Measurements from ENCODE around the gene DARS2.
A peak's percentile ranks its signal among the peaks of the same experiment; 100 is the strongest.
"Not testable (repeated sequence)": the region's sequence is repeated elsewhere in the genome, so short reads cannot be mapped to it uniquely, and the experiment has no call there.

Gene DARS2, protein sequence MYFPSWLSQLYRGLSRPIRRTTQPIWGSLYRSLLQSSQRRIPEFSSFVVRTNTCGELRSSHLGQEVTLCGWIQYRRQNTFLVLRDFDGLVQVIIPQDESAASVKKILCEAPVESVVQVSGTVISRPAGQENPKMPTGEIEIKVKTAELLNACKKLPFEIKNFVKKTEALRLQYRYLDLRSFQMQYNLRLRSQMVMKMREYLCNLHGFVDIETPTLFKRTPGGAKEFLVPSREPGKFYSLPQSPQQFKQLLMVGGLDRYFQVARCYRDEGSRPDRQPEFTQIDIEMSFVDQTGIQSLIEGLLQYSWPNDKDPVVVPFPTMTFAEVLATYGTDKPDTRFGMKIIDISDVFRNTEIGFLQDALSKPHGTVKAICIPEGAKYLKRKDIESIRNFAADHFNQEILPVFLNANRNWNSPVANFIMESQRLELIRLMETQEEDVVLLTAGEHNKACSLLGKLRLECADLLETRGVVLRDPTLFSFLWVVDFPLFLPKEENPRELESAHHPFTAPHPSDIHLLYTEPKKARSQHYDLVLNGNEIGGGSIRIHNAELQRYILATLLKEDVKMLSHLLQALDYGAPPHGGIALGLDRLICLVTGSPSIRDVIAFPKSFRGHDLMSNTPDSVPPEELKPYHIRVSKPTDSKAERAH

DNA sequence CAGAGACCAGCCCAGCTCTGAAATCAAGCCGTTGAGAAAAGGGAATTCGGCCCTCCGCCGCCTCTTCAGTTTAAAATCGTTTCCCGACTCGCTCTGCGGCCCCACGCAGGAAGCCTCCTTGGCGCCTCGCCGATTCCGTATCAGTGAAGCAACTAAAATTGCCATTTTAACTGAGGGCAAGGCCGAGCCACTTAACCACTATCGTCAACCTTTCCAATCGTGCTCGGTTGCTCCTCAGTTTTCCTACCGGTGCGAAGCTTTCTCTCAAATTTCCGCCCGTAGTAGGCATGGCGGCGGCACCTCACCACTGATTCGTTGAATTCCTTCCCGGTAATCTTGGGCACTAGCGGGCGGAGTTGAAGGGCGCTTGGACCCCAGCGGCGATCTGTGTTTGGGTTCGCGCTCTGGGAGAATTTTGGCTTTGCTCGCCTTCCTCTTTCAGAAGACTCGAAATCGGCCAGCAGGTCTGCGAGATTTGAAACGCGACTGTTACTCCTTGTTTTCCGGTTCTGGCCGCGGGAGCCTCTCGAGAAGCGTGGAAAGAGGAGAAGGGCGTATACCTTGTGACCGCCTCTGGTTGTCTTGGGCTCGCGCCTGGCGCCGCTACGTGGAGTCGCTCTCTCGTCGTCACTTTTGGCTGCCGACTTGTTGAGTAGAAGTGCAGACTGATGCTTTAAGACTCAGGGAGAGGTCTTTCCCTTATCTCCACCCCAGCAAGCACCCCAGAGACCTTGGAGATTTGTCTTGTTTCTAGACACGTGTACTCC, at the start of gene DARS2, which contains the start of gene CENPL:
Gene DARS2, plus strand, starts transcription at position 359 of the 767 bp plus-strand sequence. CDS start 557 bp downstream, outside the sequence.
Gene CENPL, minus strand, starts transcription at position 569 of the 767 bp plus-strand sequence. CDS start 13,584 bp downstream, outside the sequence.
- peak; percentile 98 for DNase-seq

DNA sequence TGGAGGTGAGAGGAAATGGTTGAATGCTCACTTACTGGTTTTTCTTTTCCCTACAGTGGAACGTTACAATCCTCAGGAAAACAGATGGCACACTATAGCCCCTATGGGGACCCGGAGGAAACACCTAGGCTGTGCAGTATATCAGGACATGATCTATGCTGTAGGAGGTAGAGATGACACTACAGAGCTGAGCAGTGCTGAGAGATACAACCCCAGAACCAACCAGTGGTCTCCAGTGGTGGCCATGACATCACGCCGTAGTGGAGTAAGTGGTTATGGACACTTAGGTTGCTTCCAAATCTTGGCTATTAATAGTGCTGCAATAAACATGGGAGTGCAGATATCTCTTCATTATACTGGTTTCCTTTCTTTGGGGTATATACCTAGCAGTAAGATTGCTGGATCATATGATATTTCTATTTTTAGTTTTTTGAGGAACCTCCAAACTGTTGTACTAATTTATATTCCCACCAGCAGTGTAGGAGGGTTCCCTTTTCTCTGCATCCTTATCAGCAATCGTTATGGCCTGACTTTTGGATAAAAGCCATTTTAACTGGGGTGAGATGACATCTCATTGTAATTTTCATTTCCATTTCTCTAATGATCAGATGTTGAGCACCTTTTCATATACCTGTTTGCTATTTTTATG, 48.8 kb upstream of the DARS2 start:
- no peak for DNase-seq

DNA sequence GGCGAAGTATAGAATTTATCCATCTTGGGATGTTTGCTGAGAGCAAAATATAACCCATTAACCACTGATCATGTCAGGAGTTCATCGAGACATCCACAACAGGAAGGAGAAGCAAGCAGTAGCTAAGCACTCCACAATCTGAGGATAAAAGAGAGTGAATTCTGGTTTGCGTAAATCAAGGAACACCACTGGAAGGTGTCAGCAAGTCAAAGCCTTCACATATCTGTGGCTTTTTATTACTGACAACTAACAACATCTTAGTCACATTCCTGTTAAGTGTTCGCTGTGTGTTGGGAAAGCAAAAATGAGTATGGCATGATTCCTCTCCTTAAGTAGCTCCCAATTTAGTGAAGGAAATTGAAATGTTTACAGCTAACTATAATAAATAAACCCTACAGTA, 44.5 kb upstream of the DARS2 start:
- no peak for DNase-seq

DNA sequence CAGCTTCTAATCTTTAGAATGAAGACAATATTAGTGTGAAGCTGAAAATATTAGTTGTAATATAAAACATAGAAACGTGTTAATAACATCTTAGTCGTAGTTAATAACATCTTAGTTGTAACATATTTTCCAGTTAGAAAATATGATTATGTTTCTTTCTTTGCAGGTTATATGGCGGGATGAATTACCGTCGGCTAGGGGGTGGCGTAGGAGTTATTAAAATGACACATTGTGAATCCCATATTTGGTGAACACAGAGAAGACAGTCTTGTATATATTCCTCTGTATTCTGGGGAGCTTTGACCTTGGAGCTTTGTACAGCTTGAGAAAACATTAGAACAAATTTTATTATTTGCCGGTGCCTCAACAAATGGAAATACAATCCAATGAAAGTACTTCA, 39.5 kb upstream of the DARS2 start:
- no peak for DNase-seq

DNA sequence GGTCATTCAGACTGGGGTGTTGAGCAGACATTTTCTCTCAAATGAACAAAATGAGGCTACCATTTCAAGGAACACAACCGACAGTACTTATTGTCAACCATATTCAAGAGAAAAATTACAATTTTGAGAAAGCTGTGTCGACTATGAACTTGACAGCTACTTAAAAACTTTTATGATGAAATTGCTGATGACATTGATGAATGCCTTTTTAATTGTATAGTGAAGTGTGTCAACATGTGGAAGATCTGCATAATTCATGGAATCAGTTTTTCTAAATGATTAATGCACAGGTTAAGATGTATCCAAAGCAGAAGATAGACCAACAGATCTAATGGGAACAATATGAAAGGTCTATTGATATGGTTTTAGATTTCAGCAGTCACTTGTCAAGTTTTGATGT, 34.6 kb upstream of the DARS2 start:
- no peak for DNase-seq

DNA sequence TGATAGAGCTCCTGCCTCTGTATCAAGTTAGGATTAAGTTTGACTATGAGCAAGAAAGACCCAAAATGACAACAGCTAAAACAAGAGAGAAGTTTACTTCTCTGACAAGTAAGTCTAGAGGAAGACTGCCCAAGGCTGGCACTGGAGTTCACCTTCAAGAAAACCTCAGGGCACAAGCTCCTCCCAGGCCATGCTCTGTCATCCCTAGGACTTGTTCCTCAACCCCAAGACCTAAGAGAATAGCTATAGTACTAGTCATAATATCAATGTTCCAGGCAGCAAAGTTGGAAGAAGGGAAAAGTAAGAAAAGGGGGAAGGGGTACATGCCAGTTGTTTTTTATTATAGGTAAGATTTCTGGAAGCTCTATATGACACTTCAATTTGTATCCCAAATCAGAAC, 26.4 kb upstream of the DARS2 start:
- DNase-seq: no peak

DNA sequence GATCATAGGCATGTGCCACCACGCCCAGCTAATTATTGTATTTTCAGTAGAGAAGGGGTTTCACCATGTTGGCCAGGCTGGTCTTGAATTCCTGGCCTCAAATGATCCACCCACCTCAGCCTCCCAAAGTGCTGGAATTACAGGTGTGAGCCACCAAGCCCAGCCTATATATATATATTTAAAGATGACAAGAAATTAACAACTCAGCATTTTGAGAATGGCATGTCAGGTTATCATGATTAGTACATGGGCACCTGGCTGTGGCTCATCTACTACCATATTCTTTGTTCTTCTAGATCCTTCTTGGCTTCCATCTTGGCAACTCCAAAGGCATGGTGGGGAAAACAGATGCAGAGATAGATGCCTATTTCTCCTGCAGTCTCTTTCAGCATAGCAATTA, 24.5 kb upstream of the DARS2 start:
- not testable (repeated sequence) for DNase-seq

DNA sequence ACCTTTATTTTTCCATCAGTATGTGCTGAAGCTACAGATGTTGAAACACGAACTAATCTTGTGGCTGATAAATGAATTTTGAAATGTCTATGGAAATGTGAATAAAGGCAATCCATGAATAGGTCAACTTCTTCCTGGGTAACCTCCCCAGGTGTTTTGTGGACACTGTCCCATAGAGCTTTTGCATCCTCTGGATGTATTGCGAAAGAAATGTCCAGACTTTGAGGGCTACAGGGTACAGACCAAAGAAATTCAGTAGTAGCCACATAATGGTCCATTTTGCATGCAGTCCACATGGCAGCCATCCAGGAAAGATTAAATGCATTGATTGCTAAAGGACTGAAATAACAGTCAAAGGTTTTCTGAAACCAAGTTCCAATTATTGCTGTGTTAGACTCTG, 21.5 kb upstream of the DARS2 start:
- no peak for DNase-seq

DNA sequence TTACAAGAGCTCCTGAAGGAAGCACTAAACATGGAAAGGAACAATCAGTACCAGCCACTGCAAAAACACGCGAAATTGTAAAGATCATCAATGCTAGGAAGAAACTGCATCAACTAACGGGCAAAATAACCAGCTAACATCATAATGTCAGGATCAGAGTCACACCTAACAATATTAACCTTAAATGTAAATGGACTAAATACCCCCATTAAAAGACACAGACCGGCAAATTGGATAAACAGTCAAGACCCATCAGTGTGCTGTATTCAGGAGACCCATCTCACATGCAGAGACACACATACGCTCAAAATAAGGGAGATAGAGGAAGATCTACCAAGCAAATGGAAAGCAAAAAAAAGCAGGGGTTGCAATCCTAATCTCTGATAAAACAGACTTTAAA, 10.8 kb upstream of the DARS2 start:
- DNase-seq: not testable (repeated sequence)

DNA sequence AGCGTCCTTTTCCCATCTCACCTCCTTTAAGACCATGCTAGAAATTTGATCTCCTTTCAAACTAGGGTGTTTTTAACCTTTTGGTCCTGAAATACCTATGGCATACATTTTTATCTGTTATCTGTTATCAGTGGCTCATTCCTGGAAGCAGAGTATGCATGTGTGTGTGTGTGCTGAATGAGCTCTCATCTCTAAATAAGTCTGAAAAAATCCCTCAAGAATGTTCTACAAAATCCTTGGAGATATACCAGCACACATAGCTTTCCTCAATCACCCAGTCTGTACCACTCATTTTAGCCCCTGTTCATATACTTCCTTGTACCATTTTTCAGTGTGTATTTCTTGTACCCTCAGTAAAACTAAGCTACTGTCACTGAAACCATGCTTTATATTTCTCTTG, 6.0 kb upstream of the DARS2 start:
- DNase-seq: no peak

DNA sequence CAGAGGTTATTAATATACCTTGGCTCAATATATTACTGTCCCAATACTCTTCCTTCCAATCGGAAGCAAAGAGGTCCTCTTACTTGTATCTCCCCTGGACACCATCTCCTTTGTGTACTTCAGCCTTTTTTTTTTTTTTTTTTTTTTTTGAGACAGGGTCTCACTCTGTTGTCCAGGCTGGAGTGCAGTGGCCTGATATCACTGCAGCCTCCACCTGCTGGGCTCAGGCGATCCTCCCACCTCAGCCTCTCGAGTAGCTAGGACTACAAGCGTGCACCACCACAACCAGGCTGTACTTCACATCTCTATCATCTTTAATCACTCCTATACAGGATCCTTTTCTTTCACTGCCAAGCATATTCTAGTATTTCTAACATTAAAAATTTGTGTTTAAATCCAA, 2.8 kb upstream of the DARS2 start:
- DNase-seq: no peak

DNA sequence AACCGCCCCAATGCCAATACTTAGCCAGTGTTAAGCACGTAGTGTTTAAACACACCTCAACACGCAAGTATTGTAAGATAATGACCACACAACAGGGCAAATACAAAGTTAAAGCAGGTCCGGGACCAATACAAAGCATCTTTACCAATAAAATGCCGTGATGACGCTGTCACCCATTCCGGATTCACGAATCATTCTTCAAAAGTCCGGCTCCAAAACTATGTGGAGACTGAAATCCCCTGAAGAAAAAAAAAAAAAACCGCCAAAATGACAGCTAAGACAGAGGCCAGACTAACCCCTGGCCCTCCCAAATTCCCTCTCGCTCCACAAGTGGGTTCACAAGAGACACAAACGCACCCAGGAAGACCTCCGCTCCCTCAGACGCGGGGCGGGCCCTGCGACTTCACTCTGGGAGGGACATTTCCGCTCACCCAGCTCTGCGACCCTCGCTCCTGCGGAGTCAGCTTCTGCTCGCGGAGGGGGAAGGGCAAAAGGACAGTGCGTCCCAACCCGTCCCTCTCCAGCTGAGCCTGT, 625 bp upstream of the DARS2 start:
- no peak for DNase-seq

DNA sequence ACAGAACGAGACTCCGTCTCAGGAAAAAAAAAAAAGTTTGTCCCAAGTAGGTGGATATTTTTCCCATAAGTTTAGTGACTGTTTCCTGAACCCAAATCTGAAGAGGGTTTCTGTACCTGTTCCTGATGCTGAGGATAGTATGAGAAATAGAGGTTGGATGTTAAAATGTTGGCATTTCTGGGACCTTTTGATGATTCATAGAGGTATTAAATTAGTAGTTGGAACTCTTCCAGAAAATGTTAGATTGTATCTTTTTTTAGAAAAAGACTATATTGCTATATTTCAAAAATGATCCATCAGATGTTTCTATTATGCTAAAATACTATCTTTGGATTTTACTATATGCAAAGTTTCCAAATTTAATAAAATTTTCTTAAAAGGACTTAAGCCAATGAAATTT, 3.1 kb downstream of the DARS2 start:
- DNase-seq: no peak

DNA sequence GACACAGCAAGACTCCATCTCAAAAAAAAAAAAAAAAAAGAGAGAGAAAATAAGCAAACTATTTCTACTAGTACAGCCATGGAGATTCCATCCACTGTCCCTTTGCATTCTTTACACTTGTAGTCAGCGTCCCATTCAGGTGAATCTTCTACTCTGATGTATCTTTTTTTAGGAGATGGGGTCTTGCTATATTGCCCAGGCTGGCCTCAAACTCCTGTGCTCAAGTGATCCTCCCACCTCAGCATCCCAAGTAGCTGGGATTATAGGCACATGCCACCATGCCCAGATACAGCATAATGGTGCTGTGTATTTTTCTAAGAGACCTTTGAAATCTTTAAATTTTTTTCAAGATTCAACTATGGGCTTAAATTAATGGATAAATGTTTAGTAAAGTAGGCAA, 8.3 kb downstream of the DARS2 start:
- no peak for DNase-seq

DNA sequence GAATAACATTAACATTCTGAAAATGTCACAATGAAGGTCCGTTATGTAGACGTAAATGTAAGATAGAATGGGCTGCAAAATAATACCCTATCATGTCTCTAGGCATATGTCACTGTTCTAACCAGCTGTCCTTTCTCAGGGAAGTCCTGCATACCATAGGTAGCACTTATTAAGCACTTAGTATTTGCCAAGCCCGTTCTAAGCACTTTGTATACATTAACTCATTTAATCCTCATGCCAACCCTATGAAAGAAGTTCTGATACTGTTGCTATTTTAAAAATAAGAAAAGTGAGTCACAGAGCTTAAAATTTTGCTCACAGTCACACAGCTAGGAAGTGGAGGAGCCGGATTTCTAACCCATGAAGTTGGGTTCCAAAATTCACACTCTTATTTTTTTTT, 27.6 kb downstream of the DARS2 start:
- no peak for DNase-seq

DNA sequence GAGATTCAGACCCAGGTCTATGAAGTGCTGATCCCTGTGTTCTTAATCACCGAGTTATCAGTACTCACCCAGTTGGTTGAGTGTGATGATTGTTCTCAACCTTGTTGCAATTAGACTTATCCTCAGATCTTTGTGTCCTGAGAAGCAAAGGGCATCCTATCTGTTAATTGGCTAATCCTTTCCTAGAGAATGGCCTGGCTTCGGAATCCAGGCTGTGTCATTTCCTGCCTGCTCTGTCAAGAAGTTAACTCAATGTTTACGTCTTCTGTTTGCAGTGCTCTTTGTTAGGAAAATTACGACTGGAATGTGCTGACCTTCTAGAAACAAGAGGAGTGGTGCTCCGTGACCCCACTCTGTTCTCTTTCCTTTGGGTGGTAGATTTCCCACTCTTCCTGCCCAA, 28.6 kb downstream of the DARS2 start:
- DNase-seq: no peak

DNA sequence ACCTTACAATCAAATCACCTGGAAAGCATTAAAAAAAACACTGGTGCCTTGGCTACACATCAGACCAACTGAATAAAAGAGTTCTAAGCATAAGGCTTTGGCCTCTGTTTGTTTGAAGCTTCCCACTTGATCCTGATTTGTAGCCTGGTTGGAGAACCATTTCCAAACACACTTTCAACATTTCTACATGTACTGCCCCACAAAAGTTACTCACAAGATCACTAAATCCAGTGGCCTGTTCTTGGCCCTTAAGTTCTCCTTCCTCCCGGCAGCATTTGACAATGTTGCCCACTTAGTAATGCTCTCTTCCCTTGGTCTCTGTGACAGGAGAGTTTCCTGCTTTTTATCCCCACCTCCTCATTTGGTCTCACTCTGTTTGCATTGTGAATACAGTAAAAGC, 31.5 kb downstream of the DARS2 start:
- no peak for DNase-seq

DNA sequence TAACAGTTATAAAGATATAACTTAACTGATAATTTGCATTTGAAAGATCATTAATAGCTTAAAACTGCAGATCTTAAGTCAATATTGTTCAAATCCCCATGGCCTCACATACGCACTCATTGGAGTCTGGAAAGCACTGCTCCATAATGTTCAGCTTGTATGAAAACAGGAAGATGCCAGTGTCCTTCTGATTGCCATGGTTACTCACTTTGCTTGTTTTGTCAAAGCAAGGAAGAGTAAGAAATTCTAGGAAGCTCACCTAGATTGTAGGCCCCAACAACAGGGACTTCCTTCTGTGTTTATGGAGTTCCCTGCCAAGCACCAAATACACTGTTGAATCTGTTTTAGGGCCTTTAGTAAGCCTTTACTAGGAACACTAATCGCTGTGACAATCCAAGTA, 32.4 kb downstream of the DARS2 start:
- no peak for DNase-seq

DNA sequence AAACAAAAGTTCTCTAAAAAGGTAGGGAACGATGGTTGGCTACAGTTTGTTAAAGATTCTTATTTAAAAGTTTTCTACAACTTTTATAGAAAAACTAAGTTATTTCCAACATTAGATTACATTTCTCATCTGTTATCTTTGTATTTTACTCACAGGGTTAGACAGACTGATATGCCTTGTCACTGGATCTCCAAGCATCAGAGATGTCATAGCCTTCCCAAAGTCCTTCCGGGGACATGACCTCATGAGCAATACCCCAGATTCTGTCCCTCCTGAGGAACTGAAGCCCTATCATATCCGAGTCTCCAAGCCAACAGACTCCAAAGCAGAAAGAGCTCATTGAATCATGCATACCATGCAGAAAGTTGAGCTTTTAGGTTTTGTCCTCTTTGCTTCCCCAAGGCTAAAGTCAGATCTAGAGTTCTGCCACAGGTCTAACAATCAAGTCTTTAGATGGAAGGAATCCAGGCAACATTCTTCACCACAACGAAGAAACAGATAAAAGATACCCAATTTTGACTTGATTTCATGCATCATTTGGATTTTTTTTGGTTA, 33.0 kb downstream of the DARS2 start:
- DNase-seq: no peak

DNA sequence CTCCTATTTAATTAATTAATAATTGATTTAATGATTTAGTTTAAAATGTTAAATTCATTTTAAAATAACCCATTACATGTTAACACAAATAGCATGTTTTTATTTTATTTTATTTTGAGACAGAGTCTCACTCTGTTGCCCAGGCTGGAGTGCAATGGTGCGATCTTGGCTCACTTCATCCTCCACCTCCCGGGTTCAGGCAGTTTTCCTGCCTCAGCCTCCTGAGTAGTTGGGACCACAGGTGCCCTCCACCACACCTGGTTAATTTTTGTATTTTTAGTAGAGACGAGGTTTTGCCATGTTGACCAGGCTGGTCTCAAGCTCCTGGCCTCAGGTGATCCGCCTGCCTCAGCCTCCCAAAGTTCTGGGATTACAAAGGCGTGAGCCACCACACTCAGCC, 35.1 kb downstream of the DARS2 start:
- DNase-seq: not testable (repeated sequence)

DNA sequence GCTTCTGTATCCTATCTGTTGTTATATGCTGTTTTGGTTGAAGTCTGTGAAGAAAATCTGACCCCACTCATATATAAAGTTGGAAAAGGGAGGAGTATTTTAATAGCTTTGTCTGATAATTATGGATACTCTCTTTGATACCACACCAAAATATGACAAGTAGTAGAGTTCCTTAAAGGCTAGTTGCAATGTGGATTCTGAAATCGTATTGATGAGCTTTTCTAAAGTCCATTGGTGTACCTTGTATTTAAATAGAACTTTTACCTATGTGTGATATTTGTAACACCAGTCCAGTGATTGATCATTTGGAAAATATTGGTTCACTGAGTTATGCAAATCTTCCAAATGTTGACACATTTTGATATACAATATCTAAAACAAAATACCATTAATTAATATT, 35.6 kb downstream of the DARS2 start:
- no peak for DNase-seq

DNA sequence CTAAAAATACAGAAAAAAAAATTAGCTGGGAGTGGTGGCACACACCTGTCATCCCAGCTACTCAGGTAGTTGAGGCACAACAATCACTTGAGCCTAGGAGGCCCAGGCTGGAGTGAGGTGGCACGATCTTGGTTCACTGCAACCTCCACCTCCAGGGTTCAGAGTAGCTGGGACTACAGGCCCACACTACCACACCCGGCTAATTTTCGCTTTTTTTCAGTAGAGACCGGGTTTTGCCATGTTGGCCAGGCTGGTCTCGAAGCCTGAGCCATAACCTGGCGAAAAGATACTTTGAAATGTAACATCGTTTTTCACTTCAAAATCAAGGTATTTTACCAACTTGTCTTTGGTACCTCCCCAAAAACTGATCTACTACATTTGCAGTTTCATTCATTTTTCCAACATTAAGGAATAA, 37.3 kb downstream of the DARS2 start:
- no peak for DNase-seq

Measured in NCI-H2107 (cell line).